GM12892 (cell line): ENCODE results near the gene TMEM203.

Experiments used
- POLR2A ChIP-seq: IDR thresholded peaks from 2 replicates; pipeline ENCODE4 v1.6.1; 2011; ENCODE audit warnings: low read depth, low read length, control low read depth
- TAF1 ChIP-seq: IDR thresholded peaks from 2 replicates; pipeline ENCODE4 v1.6.1; 2011; ENCODE audit warnings: low read depth, mild to moderate bottlenecking, control low read depth, low read length, borderline replicate concordance

DNA sequence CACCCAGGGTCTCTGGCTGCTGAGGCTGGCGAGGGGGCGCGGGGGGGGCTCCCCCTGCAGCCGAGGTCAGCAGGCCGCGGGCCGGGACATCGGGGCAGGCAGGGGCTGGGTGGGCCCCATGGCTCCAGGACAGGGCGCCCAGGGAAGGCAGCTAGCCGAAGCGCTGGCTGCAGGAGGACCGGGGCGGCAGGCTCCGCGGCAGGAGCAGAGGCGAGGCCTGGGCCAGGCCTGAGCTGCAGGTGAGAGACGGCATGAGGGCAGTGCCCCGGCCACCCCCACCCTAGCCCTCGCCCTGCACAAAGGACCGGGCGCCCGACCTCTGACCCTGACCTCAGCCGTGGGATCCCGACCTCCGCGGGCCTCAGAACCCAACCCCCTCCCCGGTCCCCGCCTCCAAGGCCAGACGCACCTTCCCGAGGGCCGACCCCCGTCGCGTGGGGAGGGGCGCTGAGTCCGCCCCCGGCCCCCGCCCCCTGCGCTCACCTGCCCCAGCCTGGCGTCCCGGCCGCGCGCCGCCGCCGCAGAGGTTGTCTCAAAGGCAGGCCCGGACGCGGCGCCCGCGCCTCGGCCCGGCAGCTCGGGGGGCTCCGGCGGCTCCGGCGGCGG, 16.2 kb upstream of the TMEM203 start:
- TF ChIP-seq POLR2A (no peak), TAF1 (no peak)
